ENCODE results near the gene IP6K1.

The IP6K1 gene

GRCh38 chr3:49725906-49726681, 60.2 kb downstream of the IP6K1 start:
- TF ChIP-seq GATA2 (IDR thresholded peaks at IDR 0.05; ENCODE audit: low read depth, low read length) (no peak), GATA3 (IDR thresholded peaks at IDR 0.05; ENCODE audit: low read depth, low read length) (no peak)

- no peak for TF ChIP-seq GATA3 (IDR thresholded peaks at IDR 0.05; ENCODE audit: low read depth, low read length)
- TF ChIP-seq GATA2 (IDR thresholded peaks at IDR 0.05; ENCODE audit: low read depth, low read length), result no peak
Measured at GRCh38 chr3:49724586-49724985, 61.8 kb downstream of the IP6K1 start.

GRCh38 chr3:49723628-49724551, 62.5 kb downstream of the IP6K1 start, which contains the start of gene GMPPB:
Gene GMPPB (minus strand): TSS chr3:49723951. CDS start chr3:49723726, 225 bp downstream.
- TF ChIP-seq GATA3 (IDR thresholded peaks at IDR 0.05; ENCODE audit: low read depth, low read length) (no peak), GATA2 (IDR thresholded peaks at IDR 0.05; ENCODE audit: low read depth, low read length) (no peak)

GRCh38 chr3:49723296-49723627, 63.1 kb downstream of the IP6K1 start:
- TF ChIP-seq GATA3 (IDR thresholded peaks at IDR 0.05; ENCODE audit: low read depth, low read length), result no peak
- TF ChIP-seq GATA2 (IDR thresholded peaks at IDR 0.05; ENCODE audit: low read depth, low read length), result no peak

- TF ChIP-seq GATA3 (IDR thresholded peaks at IDR 0.05; ENCODE audit: low read depth, low read length) (no peak), GATA2 (IDR thresholded peaks at IDR 0.05; ENCODE audit: low read depth, low read length) (no peak)
Measured at GRCh38 chr3:49722896-49723295, 63.4 kb downstream of the IP6K1 start.

- TF ChIP-seq GATA3 (IDR thresholded peaks at IDR 0.05; ENCODE audit: low read depth, low read length), result no peak
- TF ChIP-seq GATA2 (IDR thresholded peaks at IDR 0.05; ENCODE audit: low read depth, low read length), result no peak
Measured at GRCh38 chr3:49721896-49722781, 64.2 kb downstream of the IP6K1 start.

- TF ChIP-seq GATA2 (IDR thresholded peaks at IDR 0.05; ENCODE audit: low read depth, low read length), result no peak
- no peak for TF ChIP-seq GATA3 (IDR thresholded peaks at IDR 0.05; ENCODE audit: low read depth, low read length)
Measured at GRCh38 chr3:49721596-49721895, 64.8 kb downstream of the IP6K1 start.

GRCh38 chr3:49720855-49721595, 65.3 kb downstream of the IP6K1 start:
- no peak for TF ChIP-seq GATA3 (IDR thresholded peaks at IDR 0.05; ENCODE audit: low read depth, low read length)
- no peak for TF ChIP-seq GATA2 (IDR thresholded peaks at IDR 0.05; ENCODE audit: low read depth, low read length)

GRCh38 chr3:49719214-49719884, 67.0 kb downstream of the IP6K1 start, which contains the start of gene AMIGO3:
Gene AMIGO3 (minus strand): TSS chr3:49719684. CDS start chr3:49719465, 219 bp downstream.
- TF ChIP-seq GATA3 (IDR thresholded peaks at IDR 0.05; ENCODE audit: low read depth, low read length) (no peak), GATA2 (IDR thresholded peaks at IDR 0.05; ENCODE audit: low read depth, low read length) (no peak)

- TF ChIP-seq GATA2 (IDR thresholded peaks at IDR 0.05; ENCODE audit: low read depth, low read length) (no peak), GATA3 (IDR thresholded peaks at IDR 0.05; ENCODE audit: low read depth, low read length) (no peak)
Measured at GRCh38 chr3:49718858-49719213, 67.5 kb downstream of the IP6K1 start.

GRCh38 chr3:49717959-49718857, 68.1 kb downstream of the IP6K1 start:
- TF ChIP-seq GATA2 (IDR thresholded peaks at IDR 0.05; ENCODE audit: low read depth, low read length) (no peak), GATA3 (IDR thresholded peaks at IDR 0.05; ENCODE audit: low read depth, low read length) (no peak)
